Measurements from ENCODE around the gene SCD5.

The SCD5 gene

GRCh38 chr4:82681754-82682153 lies 116.8 kb downstream of the SCD5 start:
- peak in 1 of 2 donors; percentile 33 for DNase-seq

- no peak for DNase-seq
Observed at GRCh38 chr4:82680834-82681233, 117.8 kb downstream of the SCD5 start.

GRCh38 chr4:82679531-82679930 lies 119.1 kb downstream of the SCD5 start:
- DNase-seq = no peak

GRCh38 chr4:82678051-82678450 lies 120.5 kb downstream of the SCD5 start:
- no peak for DNase-seq

- no peak for DNase-seq
Observed at GRCh38 chr4:82677327-82677726, 121.3 kb downstream of the SCD5 start.

GRCh38 chr4:82667761-82668480 lies 130.7 kb downstream of the SCD5 start:
- no peak for DNase-seq

- no peak for DNase-seq
Observed at GRCh38 chr4:82666970-82667665, 131.5 kb downstream of the SCD5 start.

- no peak for DNase-seq
Observed at GRCh38 chr4:82661181-82661992, 137.2 kb downstream of the SCD5 start.

- DNase-seq = peak in 1 of 2 donors; percentile 62
Observed at GRCh38 chr4:82652062-82652461, 146.5 kb downstream of the SCD5 start.

- DNase-seq = no peak
Observed at GRCh38 chr4:82650868-82651267, 147.7 kb downstream of the SCD5 start.

GRCh38 chr4:82648356-82648755 lies 150.2 kb downstream of the SCD5 start:
- no peak for DNase-seq

GRCh38 chr4:82645936-82646565 lies 152.5 kb downstream of the SCD5 start:
- no peak for DNase-seq

- DNase-seq = no peak
Observed at GRCh38 chr4:82644734-82645126, 153.9 kb downstream of the SCD5 start.

- no peak for DNase-seq
Observed at GRCh38 chr4:82643994-82644733, 154.4 kb downstream of the SCD5 start.

- DNase-seq = peak in 1 of 2 donors; percentile 4
Observed at GRCh38 chr4:82642331-82642730, 156.3 kb downstream of the SCD5 start.

- no peak for DNase-seq
Observed at GRCh38 chr4:82640540-82640939, 158.1 kb downstream of the SCD5 start.

- no peak for DNase-seq
Observed at GRCh38 chr4:82639971-82640370, 158.6 kb downstream of the SCD5 start.

GRCh38 chr4:82638479-82638878 lies 160.1 kb downstream of the SCD5 start:
- no peak for DNase-seq

GRCh38 chr4:82630079-82630478 lies 168.5 kb downstream of the SCD5 start:
- DNase-seq = no peak

GRCh38 chr4:82629238-82630000 lies 169.2 kb downstream of the SCD5 start:
- no peak for DNase-seq

- DNase-seq = no peak
Observed at GRCh38 chr4:82626251-82626868, 172.2 kb downstream of the SCD5 start.

All from bone marrow (tissue), 2 donors.